ENCODE results near the gene SNAI3. TPM values are rescaled to one million over a fixed set of nuclear protein-coding genes. Genes with fewer than 3 reads are reported as not detected.

The SNAI3 gene
- total and polyA plus RNA-seq, 9 of the 15 experiments (the other 6 are each of a cell fraction or from before 2014, with no cell fraction given): 0.04 to 4.1 (median 0.80) TPM; not detected in 1

DNA sequence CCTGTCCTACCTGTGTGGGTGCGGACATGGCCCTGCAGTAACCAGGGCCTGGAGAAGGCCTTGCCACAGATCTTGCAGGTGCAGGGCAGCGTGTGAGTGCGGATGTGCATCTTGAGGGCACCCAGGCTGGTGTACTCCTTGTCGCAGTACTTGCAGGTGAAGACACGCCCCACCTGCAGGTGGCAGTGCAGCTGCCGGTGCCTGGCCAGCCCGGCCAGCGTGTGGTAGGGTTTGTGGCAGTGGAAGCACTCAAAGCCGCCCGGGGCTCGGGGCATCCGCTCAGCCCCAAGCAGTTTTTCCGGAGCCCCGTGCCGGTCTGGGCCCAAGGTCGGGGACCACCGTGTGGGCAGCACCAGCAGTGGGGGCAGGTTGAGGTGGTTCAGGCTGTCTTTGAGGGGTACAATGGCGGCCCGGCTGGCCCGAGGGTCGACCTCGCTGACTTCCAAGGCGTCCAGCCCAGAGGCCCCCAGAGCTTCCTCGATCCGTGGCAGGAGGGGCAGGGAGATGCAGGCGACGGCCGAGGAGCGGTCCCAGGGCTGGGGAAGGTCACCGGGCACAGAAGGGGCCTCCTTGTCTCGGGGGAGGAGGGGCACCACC is 5.1 kb downstream of the SNAI3 start (continued):
- TF ChIP-seq, protein P1, sequence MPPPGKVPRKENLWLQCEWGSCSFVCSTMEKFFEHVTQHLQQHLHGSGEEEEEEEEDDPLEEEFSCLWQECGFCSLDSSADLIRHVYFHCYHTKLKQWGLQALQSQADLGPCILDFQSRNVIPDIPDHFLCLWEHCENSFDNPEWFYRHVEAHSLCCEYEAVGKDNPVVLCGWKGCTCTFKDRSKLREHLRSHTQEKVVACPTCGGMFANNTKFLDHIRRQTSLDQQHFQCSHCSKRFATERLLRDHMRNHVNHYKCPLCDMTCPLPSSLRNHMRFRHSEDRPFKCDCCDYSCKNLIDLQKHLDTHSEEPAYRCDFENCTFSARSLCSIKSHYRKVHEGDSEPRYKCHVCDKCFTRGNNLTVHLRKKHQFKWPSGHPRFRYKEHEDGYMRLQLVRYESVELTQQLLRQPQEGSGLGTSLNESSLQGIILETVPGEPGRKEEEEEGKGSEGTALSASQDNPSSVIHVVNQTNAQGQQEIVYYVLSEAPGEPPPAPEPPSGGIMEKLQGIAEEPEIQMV (tag; conservative IDR thresholded peaks at IDR 0.05; ENCODE audit: low read depth): no peak
- TF ChIP-seq ZNF699 (CRISPR knock-in tag; IDR thresholded peaks at IDR 0.05; ENCODE audit: insufficient replicate concordance) (no peak), FOXJ3 (CRISPR knock-in tag; IDR thresholded peaks at IDR 0.05) (no peak), BRD9 (IDR thresholded peaks at IDR 0.05; ENCODE audit: low read depth, partially characterized antibody) (no peak), HDAC3 (IDR thresholded peaks at IDR 0.05; ENCODE audit: borderline replicate concordance, partially characterized antibody) (no peak), JUND (IDR thresholded peaks at IDR 0.05; ENCODE audit: borderline replicate concordance, low read depth, low read length) (0 out of 2 replicates have a peak, but pooled peaks have one; percentile 16), JUND (tag; IDR thresholded peaks at IDR 0.05; ENCODE audit: borderline replicate concordance, low read depth, low read length) (no peak), RAD21 (CRISPR knock-in tag; conservative IDR thresholded peaks at IDR 0.05 in 1 of 2, IDR thresholded peaks at IDR 0.05 in 1 of 2) (peak in 1 of 2 experiments; percentile 65; a peak in 2 of 4 replicates), ZNF232 (CRISPR knock-in tag; IDR thresholded peaks at IDR 0.05) (no peak), ZNF384 (IDR thresholded peaks at IDR 0.05; ENCODE audit: low read depth, low read length) (no peak), MXI1 (IDR thresholded peaks at IDR 0.05; ENCODE audit: low read depth, low read length) (no peak), HEY1 (CRISPR knock-in tag; IDR thresholded peaks at IDR 0.05; ENCODE audit: borderline replicate concordance) (no peak)
- TF ChIP-seq, protein P2, sequence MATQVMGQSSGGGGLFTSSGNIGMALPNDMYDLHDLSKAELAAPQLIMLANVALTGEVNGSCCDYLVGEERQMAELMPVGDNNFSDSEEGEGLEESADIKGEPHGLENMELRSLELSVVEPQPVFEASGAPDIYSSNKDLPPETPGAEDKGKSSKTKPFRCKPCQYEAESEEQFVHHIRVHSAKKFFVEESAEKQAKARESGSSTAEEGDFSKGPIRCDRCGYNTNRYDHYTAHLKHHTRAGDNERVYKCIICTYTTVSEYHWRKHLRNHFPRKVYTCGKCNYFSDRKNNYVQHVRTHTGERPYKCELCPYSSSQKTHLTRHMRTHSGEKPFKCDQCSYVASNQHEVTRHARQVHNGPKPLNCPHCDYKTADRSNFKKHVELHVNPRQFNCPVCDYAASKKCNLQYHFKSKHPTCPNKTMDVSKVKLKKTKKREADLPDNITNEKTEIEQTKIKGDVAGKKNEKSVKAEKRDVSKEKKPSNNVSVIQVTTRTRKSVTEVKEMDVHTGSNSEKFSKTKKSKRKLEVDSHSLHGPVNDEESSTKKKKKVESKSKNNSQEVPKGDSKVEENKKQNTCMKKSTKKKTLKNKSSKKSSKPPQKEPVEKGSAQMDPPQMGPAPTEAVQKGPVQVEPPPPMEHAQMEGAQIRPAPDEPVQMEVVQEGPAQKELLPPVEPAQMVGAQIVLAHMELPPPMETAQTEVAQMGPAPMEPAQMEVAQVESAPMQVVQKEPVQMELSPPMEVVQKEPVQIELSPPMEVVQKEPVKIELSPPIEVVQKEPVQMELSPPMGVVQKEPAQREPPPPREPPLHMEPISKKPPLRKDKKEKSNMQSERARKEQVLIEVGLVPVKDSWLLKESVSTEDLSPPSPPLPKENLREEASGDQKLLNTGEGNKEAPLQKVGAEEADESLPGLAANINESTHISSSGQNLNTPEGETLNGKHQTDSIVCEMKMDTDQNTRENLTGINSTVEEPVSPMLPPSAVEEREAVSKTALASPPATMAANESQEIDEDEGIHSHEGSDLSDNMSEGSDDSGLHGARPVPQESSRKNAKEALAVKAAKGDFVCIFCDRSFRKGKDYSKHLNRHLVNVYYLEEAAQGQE (IDR thresholded peaks at IDR 0.05; ENCODE audit: borderline replicate concordance): peak; percentile 23; the same call in 1 of the 2 replicates
- TF ChIP-seq, protein P2 (CRISPR knock-in tag; IDR thresholded peaks at IDR 0.05; ENCODE audit: low read depth): no peak
- TF ChIP-seq, protein P3, sequence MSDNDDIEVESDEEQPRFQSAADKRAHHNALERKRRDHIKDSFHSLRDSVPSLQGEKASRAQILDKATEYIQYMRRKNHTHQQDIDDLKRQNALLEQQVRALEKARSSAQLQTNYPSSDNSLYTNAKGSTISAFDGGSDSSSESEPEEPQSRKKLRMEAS (CRISPR knock-in tag; IDR thresholded peaks at IDR 0.05): 0 out of 2 replicates have a peak, but pooled peaks have one; percentile 23
- TF ChIP-seq, protein P4, sequence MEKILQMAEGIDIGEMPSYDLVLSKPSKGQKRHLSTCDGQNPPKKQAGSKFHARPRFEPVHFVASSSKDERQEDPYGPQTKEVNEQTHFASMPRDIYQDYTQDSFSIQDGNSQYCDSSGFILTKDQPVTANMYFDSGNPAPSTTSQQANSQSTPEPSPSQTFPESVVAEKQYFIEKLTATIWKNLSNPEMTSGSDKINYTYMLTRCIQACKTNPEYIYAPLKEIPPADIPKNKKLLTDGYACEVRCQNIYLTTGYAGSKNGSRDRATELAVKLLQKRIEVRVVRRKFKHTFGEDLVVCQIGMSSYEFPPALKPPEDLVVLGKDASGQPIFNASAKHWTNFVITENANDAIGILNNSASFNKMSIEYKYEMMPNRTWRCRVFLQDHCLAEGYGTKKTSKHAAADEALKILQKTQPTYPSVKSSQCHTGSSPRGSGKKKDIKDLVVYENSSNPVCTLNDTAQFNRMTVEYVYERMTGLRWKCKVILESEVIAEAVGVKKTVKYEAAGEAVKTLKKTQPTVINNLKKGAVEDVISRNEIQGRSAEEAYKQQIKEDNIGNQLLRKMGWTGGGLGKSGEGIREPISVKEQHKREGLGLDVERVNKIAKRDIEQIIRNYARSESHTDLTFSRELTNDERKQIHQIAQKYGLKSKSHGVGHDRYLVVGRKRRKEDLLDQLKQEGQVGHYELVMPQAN (IDR thresholded peaks at IDR 0.05; ENCODE audit: borderline replicate concordance): no peak

Data from K562 (cell line).